NCI-H524 treated with DMSO at 0.1 percent for 48 hours (cell line): ENCODE data around the gene RAB21.
"Not testable (repeated sequence)": the region's sequence is repeated elsewhere in the genome, so short reads cannot be mapped to it uniquely, and the experiment has no call there.

Experiments
- DNase-seq: peaks from one replicate; lab custom pipeline; 2025; lab: John Stamatoyannopoulos, UW

Gene RAB21

GRCh38 chr12:71752891-71753290, 1.8 kb upstream of the RAB21 start:
- no peak for DNase-seq

GRCh38 chr12:71755146-71755892, 656 bp downstream of the RAB21 start:
- no peak for DNase-seq

GRCh38 chr12:71756054-71756690, 1.5 kb downstream of the RAB21 start:
- DNase-seq, result no peak

GRCh38 chr12:71759941-71760340, 5.3 kb downstream of the RAB21 start:
- no peak for DNase-seq

- DNase-seq, result no peak
Measured at GRCh38 chr12:71760471-71760870, 5.8 kb downstream of the RAB21 start.

GRCh38 chr12:71761354-71761753, 6.7 kb downstream of the RAB21 start:
- not testable (repeated sequence) for DNase-seq

GRCh38 chr12:71763677-71764379, 9.2 kb downstream of the RAB21 start:
- no peak for DNase-seq

DNA sequence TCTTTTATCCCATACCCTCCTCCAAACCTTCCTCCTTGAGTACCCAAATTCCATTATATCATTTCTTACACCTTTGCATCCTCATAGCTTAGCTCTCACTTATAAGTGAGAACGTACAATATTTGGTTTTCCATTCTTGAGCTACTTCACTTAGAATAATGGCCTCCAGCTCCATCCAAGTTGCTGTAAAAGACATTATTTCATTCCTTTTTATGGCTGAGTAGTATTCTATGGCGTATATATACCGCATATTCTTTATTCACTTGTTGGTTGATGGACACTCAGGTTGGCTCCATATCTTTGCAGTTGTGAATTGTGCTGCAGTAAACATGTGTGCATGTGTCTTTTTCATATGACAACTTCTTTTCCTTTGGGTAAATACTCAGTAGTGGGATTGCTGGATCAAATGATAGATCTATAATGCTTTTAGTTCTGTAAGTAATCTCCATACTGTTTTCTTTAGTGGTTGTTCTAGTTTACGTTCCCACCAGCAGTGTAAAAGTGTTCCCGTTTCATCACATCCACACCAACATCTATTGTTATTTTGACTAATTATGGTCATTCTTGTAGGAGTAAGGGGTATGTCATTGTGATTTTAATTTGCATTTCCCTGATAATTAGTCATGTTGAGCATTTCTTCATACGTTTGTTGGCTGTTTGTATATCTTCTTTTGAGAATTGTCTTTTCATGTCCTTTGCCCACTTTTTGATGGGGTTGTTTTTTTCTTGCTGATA, 10.1 kb downstream of the RAB21 start:
- DNase-seq, result no peak

DNA sequence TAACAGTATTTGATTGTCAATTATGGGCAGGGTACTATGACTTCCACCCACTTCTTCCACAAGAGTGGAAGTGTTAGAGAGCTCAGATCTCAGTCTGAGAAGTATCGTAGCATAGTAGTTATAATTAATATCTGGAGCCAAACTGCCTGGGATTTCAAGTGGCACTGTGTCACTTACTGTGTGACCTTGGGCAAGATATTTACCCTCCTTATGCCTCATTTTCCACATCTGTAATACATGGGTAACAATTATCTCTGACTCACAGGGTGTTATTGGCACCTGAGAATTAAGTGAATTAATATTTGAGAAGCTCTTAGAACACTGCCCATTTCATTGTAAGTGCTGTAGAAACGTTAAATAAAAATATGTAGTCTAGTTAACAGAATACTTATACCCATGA, 11.5 kb downstream of the RAB21 start:
- DNase-seq, result no peak

GRCh38 chr12:71767183-71767582, 12.5 kb downstream of the RAB21 start:
- no peak for DNase-seq

DNA sequence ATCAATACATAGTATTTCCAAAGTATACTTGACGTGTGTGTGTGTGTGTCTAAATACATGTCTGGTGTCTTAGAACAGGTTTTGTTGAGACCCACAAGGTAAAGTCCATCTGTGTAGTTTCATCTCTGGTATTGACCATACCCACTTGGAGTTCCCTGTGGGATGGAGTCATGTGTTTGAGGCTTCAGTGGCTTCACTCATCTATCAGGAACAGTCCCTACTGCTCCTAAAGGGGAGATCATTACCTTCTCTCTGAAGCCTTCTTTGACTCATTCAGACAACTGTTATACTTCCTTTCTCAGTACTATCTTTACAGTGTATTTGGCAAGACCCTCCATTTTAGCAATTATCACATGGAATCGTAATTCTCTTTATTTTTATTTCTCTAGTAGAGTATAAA, 14.2 kb downstream of the RAB21 start:
- DNase-seq, result no peak

DNA sequence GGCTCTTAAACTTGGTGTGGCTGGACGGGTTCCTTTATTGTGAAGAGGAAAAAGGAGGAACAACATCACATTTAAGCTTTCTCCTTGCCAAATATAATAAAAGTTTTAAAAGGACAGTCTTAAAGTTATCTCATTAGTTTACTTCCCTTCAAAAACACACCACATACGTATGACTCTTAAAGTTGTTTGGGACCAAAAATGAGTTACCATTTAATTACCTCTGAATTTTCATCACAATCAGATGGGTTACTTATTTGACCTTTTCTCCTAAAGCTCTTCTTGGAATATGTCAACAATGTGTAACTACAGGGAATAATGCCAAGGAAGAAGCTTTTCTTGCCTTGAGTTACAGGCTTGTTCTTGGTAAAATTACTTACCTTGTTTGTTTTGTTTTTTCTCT, 16.4 kb downstream of the RAB21 start:
- DNase-seq, result no peak

DNA sequence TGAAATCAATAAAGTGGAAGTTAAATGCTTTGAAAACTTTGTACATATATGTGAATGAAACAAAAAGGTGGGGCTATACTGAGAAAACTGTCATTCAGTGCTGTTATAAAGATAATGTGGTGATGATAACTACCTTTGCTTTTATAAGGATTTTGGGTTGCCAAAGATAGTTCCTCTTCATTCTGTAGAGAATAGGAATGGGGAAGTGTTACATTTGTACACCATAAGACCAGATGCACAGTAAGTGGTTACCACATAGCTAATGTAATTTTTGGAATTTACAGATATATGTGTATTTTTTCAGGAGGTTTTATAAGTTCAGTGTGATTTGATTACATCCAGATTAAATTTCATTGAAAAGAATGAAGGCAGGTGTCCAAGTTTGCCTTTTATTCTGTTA, 18.1 kb downstream of the RAB21 start:
- DNase-seq, result no peak

DNA sequence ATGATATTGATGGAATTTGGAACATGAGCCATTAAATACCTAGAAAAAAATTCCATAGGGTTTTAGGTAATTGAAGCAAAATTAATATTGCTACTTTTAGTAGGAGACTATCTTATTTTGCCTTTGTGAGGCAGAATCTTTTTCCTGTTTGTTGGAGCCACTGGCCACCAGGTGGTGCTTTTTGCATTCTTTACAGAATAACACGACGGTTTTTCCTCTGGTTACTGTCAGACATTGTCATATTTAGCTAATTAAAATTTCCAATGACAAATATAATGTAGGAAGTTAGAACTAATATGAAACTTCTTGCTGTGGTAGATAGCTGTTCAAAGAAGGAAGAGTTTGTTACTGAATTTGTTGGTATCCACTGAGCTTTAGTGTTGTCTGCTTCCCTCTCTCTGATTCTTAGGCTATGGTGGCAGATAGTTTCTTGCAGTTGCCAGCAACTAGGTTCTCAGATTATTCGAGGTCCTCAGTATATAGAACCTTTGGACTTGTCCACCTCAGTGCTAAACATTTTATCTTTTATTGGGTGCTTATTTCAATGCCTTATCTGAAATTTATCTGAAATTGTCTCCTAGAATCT, 25.7 kb downstream of the RAB21 start:
- DNase-seq, result no peak

DNA sequence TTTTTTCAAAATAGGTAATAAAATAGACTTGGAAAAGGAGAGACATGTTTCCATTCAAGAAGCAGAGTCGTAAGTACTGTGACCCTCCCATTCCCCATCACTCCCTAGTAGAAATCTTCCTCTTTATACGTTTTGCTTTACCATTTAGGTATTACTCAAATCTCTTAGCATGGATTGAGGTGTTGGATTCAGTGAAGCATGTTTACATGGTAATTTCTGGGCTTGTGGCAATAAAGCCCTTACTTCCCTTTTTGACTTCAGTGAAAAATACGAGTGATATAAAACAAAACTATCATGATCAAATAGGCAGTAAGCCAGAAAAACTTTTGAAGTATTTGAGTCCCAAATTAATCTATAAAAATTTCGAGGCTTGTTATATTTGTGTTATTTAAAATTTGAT, 27.4 kb downstream of the RAB21 start:
- no peak for DNase-seq

DNA sequence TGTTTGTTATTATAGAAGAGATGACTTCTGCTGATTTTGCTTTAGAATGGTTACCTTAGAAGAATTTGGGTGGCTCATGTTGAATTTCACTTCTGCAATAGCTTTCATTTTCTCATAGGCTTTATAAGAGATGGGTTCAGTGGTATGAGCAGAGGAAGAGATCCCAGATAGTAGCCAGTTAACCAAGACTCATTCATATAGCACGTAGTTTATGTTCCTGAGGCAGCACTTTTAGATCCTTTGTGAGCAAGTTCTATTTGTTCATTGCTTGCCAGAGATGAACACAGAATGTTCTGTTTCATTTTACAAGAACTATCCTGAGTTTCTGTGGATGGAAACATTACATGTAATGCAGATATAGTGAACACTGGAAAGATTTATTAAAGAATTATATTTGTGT, 32.2 kb downstream of the RAB21 start:
- no peak for DNase-seq

DNA sequence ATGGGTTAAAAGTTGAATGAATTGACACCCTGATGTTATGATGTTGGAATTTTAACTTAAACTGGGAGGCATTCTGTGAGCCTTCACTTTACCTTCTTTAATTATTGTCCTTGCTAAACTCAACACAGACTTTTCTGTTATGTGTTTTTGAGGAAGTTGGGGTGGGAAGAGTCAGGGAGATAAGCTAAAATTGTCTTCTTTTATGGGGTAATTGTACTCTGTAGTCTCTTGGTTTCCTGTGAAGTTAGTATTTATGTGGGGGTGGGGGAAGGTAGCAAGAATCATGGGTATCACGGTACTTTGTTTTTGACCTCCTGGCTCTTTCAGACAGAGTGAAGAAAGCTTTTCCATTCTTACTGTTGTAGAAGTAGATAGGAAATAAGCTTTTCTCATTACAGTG, 32.9 kb downstream of the RAB21 start:
- no peak for DNase-seq

DNA sequence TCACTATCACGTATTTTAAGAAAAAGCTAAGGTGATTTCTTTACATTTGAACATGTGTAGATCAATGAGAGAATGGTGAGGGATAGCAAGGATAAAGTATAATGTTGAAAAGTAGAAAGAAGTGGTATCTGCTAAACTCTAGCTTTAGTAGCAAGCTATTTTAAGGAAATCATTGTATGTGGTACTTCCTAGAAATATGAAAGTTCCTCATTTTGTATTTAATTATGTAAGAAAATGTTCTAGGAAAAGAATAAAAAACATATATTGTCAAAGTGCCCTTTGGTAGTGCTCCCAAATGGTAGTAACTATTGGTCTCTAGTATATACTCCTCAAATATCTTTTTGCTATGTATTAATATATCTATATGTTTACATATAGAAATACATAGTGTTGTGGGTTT, 35.7 kb downstream of the RAB21 start:
- no peak for DNase-seq

- DNase-seq, result no peak
Measured at GRCh38 chr12:71791473-71792150, 36.9 kb downstream of the RAB21 start.

DNA sequence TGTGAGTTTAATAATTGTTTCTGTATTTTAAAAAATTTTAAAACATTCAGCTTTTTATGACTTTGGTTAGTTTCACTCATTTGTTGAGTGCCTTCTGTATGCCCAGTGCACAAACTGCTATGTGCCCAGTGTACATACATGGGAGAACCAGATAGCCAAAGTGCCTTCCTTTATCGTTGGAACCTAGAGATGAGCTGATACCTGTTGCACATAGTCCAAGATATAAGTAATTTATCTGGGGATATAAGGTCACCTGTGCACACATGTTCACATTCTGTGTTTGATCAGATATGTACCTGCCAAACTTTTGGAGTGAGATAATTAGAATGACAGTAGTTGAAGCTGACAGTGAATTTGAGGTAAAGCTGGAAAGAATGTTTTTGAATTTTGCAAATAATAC, 37.9 kb downstream of the RAB21 start:
- no peak for DNase-seq

DNA sequence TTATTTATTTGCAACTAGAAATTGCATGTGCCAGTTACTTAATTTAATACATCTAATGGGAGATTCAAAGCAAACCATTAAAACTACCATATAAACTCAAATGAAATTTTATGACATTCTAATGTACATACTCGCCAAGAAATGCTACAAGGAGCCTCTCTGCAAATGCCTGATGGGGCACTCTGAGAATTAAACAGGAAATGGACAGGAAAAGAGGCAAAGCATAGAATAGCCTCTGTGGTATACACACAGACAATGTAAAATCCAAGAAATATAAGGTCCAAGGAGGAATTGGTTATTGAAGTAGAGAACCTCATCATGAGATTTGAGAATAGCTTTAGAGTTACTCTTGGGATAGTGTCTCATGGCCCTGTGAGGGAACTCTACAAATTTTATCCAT, 41.2 kb downstream of the RAB21 start:
- no peak for DNase-seq

GRCh38 chr12:71797531-71797930, 42.9 kb downstream of the RAB21 start:
- no peak for DNase-seq
